Neural cell (in vitro differentiated cells): Measurements from ENCODE around the gene LY9. TPM values are rescaled to one million over a fixed set of nuclear protein-coding genes. Genes with fewer than 3 reads are reported as not detected.

Experiments used
- H2AFZ ChIP-seq: fragments of 200-600, 300-800 bp; sonication (generic), shearing (Covaris generic); 2 replicates; pipeline ENCODE4 v1.6.0; 2014; ENCODE audit warnings: low read depth, mild to moderate bottlenecking, antibody characterized with exemption, low read length, moderate library complexity
- H3F3A ChIP-seq: fragments of 200-600 bp; shearing (Covaris generic); 2 replicates; pipeline ENCODE4 v1.6.1; 2016; ENCODE audit warnings: mild to moderate bottlenecking, moderate library complexity, mixed read lengths, antibody characterized with exemption, low read length; ENCODE audit not compliant: insufficient read depth, poor library complexity, severe bottlenecking
- H3K27ac ChIP-seq: fragments of 200-600, 300-800 bp; sonication (generic), shearing (Covaris generic); 2 replicates; pipeline ENCODE4 v1.5.1; 2014; ENCODE audit warnings: mild to moderate bottlenecking, low read length, moderate library complexity
- H3K27me3 ChIP-seq: fragments of 300-800, 200-600 bp; sonication (generic), shearing (Covaris generic); 2 replicates; pipeline ENCODE4 v1.6.0; 2014; ENCODE audit warnings: mild to moderate bottlenecking, low read depth, low read length, moderate library complexity; ENCODE audit not compliant: insufficient read depth
- H3K36me3 ChIP-seq: fragments of 300-800, 200-600 bp; sonication (generic), shearing (Covaris generic); 2 replicates; pipeline ENCODE4 v1.5.1; 2014; ENCODE audit warnings: mild to moderate bottlenecking, antibody characterized with exemption, low read length, moderate library complexity; ENCODE audit not compliant: insufficient read depth
- H3K4me2 ChIP-seq: fragments of 300-800, 200-600 bp; sonication (generic), shearing (Covaris generic); 2 replicates; pipeline ENCODE4 v1.6.0; 2014; ENCODE audit warnings: mild to moderate bottlenecking, low read length
- H3K4me3 ChIP-seq: fragments of 300-800, 200-600 bp; sonication (generic), shearing (Covaris generic); 2 replicates; pipeline ENCODE4 v1.5.1; 2014; ENCODE audit warnings: mild to moderate bottlenecking, low read length, moderate library complexity
- H3K79me2 ChIP-seq: fragments of 200-600 bp; shearing (Covaris generic); replicated peaks from 2 replicates; pipeline ENCODE4 v1.6.0; 2014; ENCODE audit warnings: mild to moderate bottlenecking, low read length, moderate library complexity; ENCODE audit not compliant: insufficient read depth
- H3K9ac ChIP-seq: fragments of 300-800, 200-600 bp; sonication (generic), shearing (Covaris generic); 2 replicates; pipeline ENCODE4 v1.6.1; 2016; ENCODE audit warnings: mild to moderate bottlenecking, low read length, mixed read lengths
- H3K9me2 ChIP-seq: fragments of 200-600 bp; shearing (Covaris generic); 2 replicates; pipeline ENCODE4 v1.6.1; 2016; ENCODE audit warnings: mild to moderate bottlenecking, low read length, mixed read lengths; ENCODE audit not compliant: insufficient read depth
- H3K9me3 ChIP-seq: fragments of 200-600, 300-800 bp; sonication (generic), shearing (Covaris generic); 2 replicates; pipeline ENCODE4 v1.6.1; 2016; ENCODE audit warnings: mild to moderate bottlenecking, mixed run types, low read length, moderate library complexity, mixed read lengths
- H4K20me1 ChIP-seq: fragments of 200-600 bp; shearing (Covaris generic); 2 replicates; pipeline ENCODE4 v1.6.1; 2016; ENCODE audit warnings: mild to moderate bottlenecking, mixed run types; ENCODE audit not compliant: insufficient read depth
- CTCF ChIP-seq: fragments of 450-650 bp; IDR thresholded peaks from 2 replicates; pipeline ENCODE4 v1.5.1; 2014; ENCODE audit warnings: antibody characterized with exemption, mild to moderate bottlenecking, moderate library complexity; ENCODE audit not compliant: poor library complexity, severe bottlenecking
- EP300 ChIP-seq: fragments of 450-650 bp; conservative IDR thresholded peaks from 2 replicates; pipeline ENCODE4 v1.6.1; 2014; ENCODE audit warnings: antibody characterized with exemption, mild to moderate bottlenecking, moderate library complexity; ENCODE audit not compliant: poor library complexity, severe bottlenecking
- EZH2 ChIP-seq: fragments of 200-600, 300-800 bp; shearing (Covaris generic), sonication (generic); IDR thresholded peaks from 2 replicates; pipeline ENCODE4 v1.6.1; 2014; ENCODE audit warnings: antibody characterized with exemption, low read length, borderline replicate concordance, mild to moderate bottlenecking; ENCODE audit not compliant: insufficient read depth, poor library complexity, severe bottlenecking
- MXI1 ChIP-seq: fragments of 450-650 bp; conservative IDR thresholded peaks from 2 replicates; pipeline ENCODE4 v1.6.1; 2014; ENCODE audit warnings: antibody characterized with exemption, mild to moderate bottlenecking; ENCODE audit not compliant: poor library complexity, severe bottlenecking
- POLR2AphosphoS5 ChIP-seq: IDR thresholded peaks from 2 replicates; pipeline ENCODE4 v1.6.1; 2012
- RAD21 ChIP-seq: fragments of 450-650 bp; conservative IDR thresholded peaks from 2 replicates; pipeline ENCODE4 v1.6.1; 2014; ENCODE audit warnings: antibody characterized with exemption, mild to moderate bottlenecking, moderate library complexity
- REST ChIP-seq: IDR thresholded peaks from 2 replicates; pipeline ENCODE4 v1.6.1; 2012; ENCODE audit warnings: borderline replicate concordance
- SMC3 ChIP-seq: fragments of 450-650 bp; conservative IDR thresholded peaks from 2 replicates; pipeline ENCODE4 v1.6.1; 2014; ENCODE audit warnings: antibody characterized with exemption, mild to moderate bottlenecking, moderate library complexity; ENCODE audit not compliant: poor library complexity
- TAF1 ChIP-seq: IDR thresholded peaks from 2 replicates; pipeline ENCODE4 v1.6.1; 2012; ENCODE audit warnings: low read depth
- polyA plus RNA-seq: library from polyadenylated mRNA; depleted of rRNA; stranded (reverse); fragments of >200 nt; gene quantifications from 2 replicates; pipeline ENCODE4 v1.2.3, GENCODE V29; 2014

Gene LY9
- polyA plus RNA-seq, 1 donor from 2014 or later, result not detected

GRCh38 chr1:160780398-160780755, 15.6 kb upstream of the LY9 start:
- Histone ChIP-seq H2AFZ (no peak overlapping the region), H4K20me1 (no peaks in the 10 kb centered on the region), H3K27me3 (no peaks in the 10 kb centered on the region), H3K27ac (no peak overlapping the region), H3K4me3 (no peak overlapping the region), H3K79me2 (no peaks in the 10 kb centered on the region), H3K4me2 (no peak overlapping the region), H3K36me3 (no peaks in the 10 kb centered on the region), H3F3A (no peaks in the 10 kb centered on the region), H3K9me3 (no peaks in the 10 kb centered on the region), H3K9me2 (no peaks in the 10 kb centered on the region), H3K9ac (no peak overlapping the region)
- no peak for TF ChIP-seq EP300
- no peak for TF ChIP-seq POLR2AphosphoS5
- TF ChIP-seq EZH2, result no peak
- no peak for TF ChIP-seq REST
- no peak for TF ChIP-seq TAF1
- TF ChIP-seq MXI1, result no peak
- TF ChIP-seq CTCF, result no peak
- no peak for TF ChIP-seq SMC3
- no peak for TF ChIP-seq RAD21

GRCh38 chr1:160781186-160781766, 14.7 kb upstream of the LY9 start:
- Histone ChIP-seq H3K4me2 (no peak overlapping the region), H3F3A (no peaks in the 10 kb centered on the region), H3K27ac (no peak overlapping the region), H3K9me2 (no peaks in the 10 kb centered on the region), H2AFZ (no peak overlapping the region), H4K20me1 (no peaks in the 10 kb centered on the region), H3K9ac (no peak overlapping the region), H3K9me3 (no peaks in the 10 kb centered on the region), H3K27me3 (no peaks in the 10 kb centered on the region), H3K79me2 (no peaks in the 10 kb centered on the region), H3K4me3 (no peak overlapping the region), H3K36me3 (no peaks in the 10 kb centered on the region)
- TF ChIP-seq REST (no peak), RAD21 (no peak), TAF1 (no peak), POLR2AphosphoS5 (no peak), EP300 (no peak), SMC3 (no peak), MXI1 (no peak), EZH2 (no peak), CTCF (no peak)
